Activated naive CD4-positive, alpha-beta T cell treated with anti-CD3 and anti-CD28 coated beads, Interleukin-2, amount 50 U/mL, for 24 hours (primary cell): ENCODE data around the gene EGLN1.
A peak's percentile ranks its signal among the peaks of the same experiment; 100 is the strongest.

Experiments
- H3K27ac Mint-ChIP-seq: one replicate; pipeline ENCODE4 v1.8.0; 2021; ENCODE audit warnings: mild to moderate bottlenecking, mixed read lengths
- H3K27me3 Mint-ChIP-seq: one replicate; pipeline ENCODE4 v1.8.0; 2021; ENCODE audit warnings: mixed read lengths
- H3K36me3 Mint-ChIP-seq: one replicate; pipeline ENCODE4 v1.8.0; 2021; ENCODE audit warnings: mixed read lengths
- H3K4me1 Mint-ChIP-seq: one replicate; pipeline ENCODE4 v1.8.0; 2021; ENCODE audit warnings: mixed read lengths
- H3K4me3 Mint-ChIP-seq: one replicate; pipeline ENCODE4 v1.8.0; 2021; ENCODE audit warnings: mild to moderate bottlenecking, mixed read lengths
- H3K9me3 Mint-ChIP-seq: one replicate; pipeline ENCODE4 v1.8.0; 2021; ENCODE audit warnings: mixed read lengths

Gene EGLN1

GRCh38 chr1:231415018-231415583 lies 7.0 kb downstream of the EGLN1 start:
- Mint-ChIP-seq H3K4me3 (no peak overlapping the region), H3K27ac (no peak overlapping the region), H3K4me1 (peaks cover 72% of the 10 kb centered on the region), H3K27me3 (no peaks in the 10 kb centered on the region), H3K9me3 (no peaks in the 10 kb centered on the region), H3K36me3 (peaks cover 19% of the 10 kb centered on the region)

- Mint-ChIP-seq H3K9me3 (no peaks in the 10 kb centered on the region), H3K36me3 (peaks cover 16% of the 10 kb centered on the region), H3K27ac (no peak overlapping the region), H3K4me1 (peaks cover 65% of the 10 kb centered on the region), H3K4me3 (peak overlapping the region; percentile 52), H3K27me3 (no peaks in the 10 kb centered on the region)
These were observed 7.6 kb downstream of the EGLN1 start for GRCh38 chr1:231414260-231415016.

- H3K27ac Mint-ChIP-seq: no peak overlapping the region
- H3K4me1 Mint-ChIP-seq: peaks cover 58% of the 10 kb centered on the region
- peak overlapping the region; percentile 52 for H3K4me3 Mint-ChIP-seq
- peaks cover 16% of the 10 kb centered on the region for H3K36me3 Mint-ChIP-seq
- H3K9me3 Mint-ChIP-seq: no peaks in the 10 kb centered on the region
- no peaks in the 10 kb centered on the region for H3K27me3 Mint-ChIP-seq
These were observed 8.4 kb downstream of the EGLN1 start for GRCh38 chr1:231413749-231414082.

- Mint-ChIP-seq H3K27ac (no peak overlapping the region), H3K27me3 (no peaks in the 10 kb centered on the region), H3K4me3 (peak overlapping the region; percentile 6), H3K36me3 (peaks cover 21% of the 10 kb centered on the region), H3K4me1 (peaks cover 40% of the 10 kb centered on the region), H3K9me3 (no peaks in the 10 kb centered on the region)
These were observed 11.0 kb downstream of the EGLN1 start for GRCh38 chr1:231411036-231411531.

- no peak overlapping the region for H3K4me3 Mint-ChIP-seq
- no peaks in the 10 kb centered on the region for H3K27me3 Mint-ChIP-seq
- no peaks in the 10 kb centered on the region for H3K9me3 Mint-ChIP-seq
- H3K4me1 Mint-ChIP-seq: peaks cover 41% of the 10 kb centered on the region
- peaks cover 20% of the 10 kb centered on the region for H3K36me3 Mint-ChIP-seq
- H3K27ac Mint-ChIP-seq: no peak overlapping the region
These were observed 12.0 kb downstream of the EGLN1 start for GRCh38 chr1:231410036-231410612.

GRCh38 chr1:231408528-231409094 lies 13.5 kb downstream of the EGLN1 start:
- Mint-ChIP-seq H3K4me3 (no peak overlapping the region), H3K36me3 (peaks cover 12% of the 10 kb centered on the region), H3K4me1 (peaks cover 28% of the 10 kb centered on the region), H3K9me3 (no peaks in the 10 kb centered on the region), H3K27me3 (no peaks in the 10 kb centered on the region), H3K27ac (no peak overlapping the region)

GRCh38 chr1:231407547-231408396 lies 14.3 kb downstream of the EGLN1 start:
- H3K36me3 Mint-ChIP-seq: peaks cover 7% of the 10 kb centered on the region
- no peak overlapping the region for H3K27ac Mint-ChIP-seq
- peaks cover 19% of the 10 kb centered on the region for H3K4me1 Mint-ChIP-seq
- H3K9me3 Mint-ChIP-seq: no peaks in the 10 kb centered on the region
- H3K4me3 Mint-ChIP-seq: no peak overlapping the region
- no peaks in the 10 kb centered on the region for H3K27me3 Mint-ChIP-seq

GRCh38 chr1:231407049-231407448 lies 15.0 kb downstream of the EGLN1 start:
- H3K27me3 Mint-ChIP-seq: no peaks in the 10 kb centered on the region
- peaks cover 6% of the 10 kb centered on the region for H3K36me3 Mint-ChIP-seq
- no peaks in the 10 kb centered on the region for H3K9me3 Mint-ChIP-seq
- H3K4me3 Mint-ChIP-seq: no peak overlapping the region
- no peak overlapping the region for H3K27ac Mint-ChIP-seq
- peaks cover 15% of the 10 kb centered on the region for H3K4me1 Mint-ChIP-seq

- Mint-ChIP-seq H3K27me3 (no peaks in the 10 kb centered on the region), H3K27ac (no peak overlapping the region), H3K4me1 (peaks cover 33% of the 10 kb centered on the region), H3K36me3 (peaks cover 8% of the 10 kb centered on the region), H3K4me3 (no peak overlapping the region), H3K9me3 (no peaks in the 10 kb centered on the region)
These were observed 17.8 kb downstream of the EGLN1 start for GRCh38 chr1:231404318-231404717.

GRCh38 chr1:231401478-231401877 lies 20.6 kb downstream of the EGLN1 start:
- Mint-ChIP-seq H3K9me3 (no peaks in the 10 kb centered on the region), H3K27ac (no peak overlapping the region), H3K27me3 (no peaks in the 10 kb centered on the region), H3K36me3 (peaks cover 9% of the 10 kb centered on the region), H3K4me3 (no peak overlapping the region), H3K4me1 (peaks cover 59% of the 10 kb centered on the region)

- Mint-ChIP-seq H3K36me3 (peaks cover 9% of the 10 kb centered on the region), H3K9me3 (no peaks in the 10 kb centered on the region), H3K4me1 (peaks cover 75% of the 10 kb centered on the region), H3K4me3 (no peak overlapping the region), H3K27ac (no peak overlapping the region), H3K27me3 (no peaks in the 10 kb centered on the region)
These were observed 24.0 kb downstream of the EGLN1 start for GRCh38 chr1:231397886-231398671.

- Mint-ChIP-seq H3K27me3 (no peaks in the 10 kb centered on the region), H3K9me3 (no peaks in the 10 kb centered on the region), H3K36me3 (peaks cover 7% of the 10 kb centered on the region), H3K4me1 (peaks cover 77% of the 10 kb centered on the region), H3K27ac (no peak overlapping the region), H3K4me3 (no peak overlapping the region)
These were observed 25.4 kb downstream of the EGLN1 start for GRCh38 chr1:231396643-231397042.

GRCh38 chr1:231395998-231396390 lies 26.1 kb downstream of the EGLN1 start:
- peak overlapping the region; percentile 27 for H3K27ac Mint-ChIP-seq
- no peaks in the 10 kb centered on the region for H3K27me3 Mint-ChIP-seq
- peaks cover 7% of the 10 kb centered on the region for H3K36me3 Mint-ChIP-seq
- no peaks in the 10 kb centered on the region for H3K9me3 Mint-ChIP-seq
- no peak overlapping the region for H3K4me3 Mint-ChIP-seq
- peaks cover 80% of the 10 kb centered on the region for H3K4me1 Mint-ChIP-seq

GRCh38 chr1:231395076-231395997 lies 26.8 kb downstream of the EGLN1 start:
- Mint-ChIP-seq H3K4me1 (peaks cover 82% of the 10 kb centered on the region), H3K9me3 (no peaks in the 10 kb centered on the region)

More at GRCh38 chr1:231395076-231395997, 26.8 kb downstream of the EGLN1 start:
- H3K4me3 Mint-ChIP-seq: no peak overlapping the region
- peak overlapping the region; percentile 27 for H3K27ac Mint-ChIP-seq
- no peaks in the 10 kb centered on the region for H3K27me3 Mint-ChIP-seq
- H3K36me3 Mint-ChIP-seq: peaks cover 7% of the 10 kb centered on the region
